GM23338 (cell line): Measurements from ENCODE around the gene GPR135. TPM values are rescaled to one million over a fixed set of nuclear protein-coding genes. Genes with fewer than 3 reads are reported as not detected.

Source experiments
- ATAC-seq: fragments of 200-7000 bp; cut with Tn5 transposase; 3 replicates; pipeline ENCODE4 v1.9.1; 2020
- DNase-seq: peaks from one replicate; pipeline ENCODE4 v3.0.0-alpha.2; 2015; ENCODE audit warnings: low spot score
- H2AFZ ChIP-seq: fragments of 200-600 bp; sonication (generic); 2 replicates; pipeline ENCODE4 v1.8.0; 2016; ENCODE audit warnings: antibody characterized with exemption, mild to moderate bottlenecking, moderate library complexity
- H3F3A ChIP-seq: fragments of 200-600 bp; sonication (generic); replicated peaks from 2 replicates; pipeline ENCODE4 v1.8.0; 2017; ENCODE audit warnings: antibody characterized with exemption, mixed run types, low read depth
- H3K27ac ChIP-seq: fragments of 200-600 bp; sonication (generic); 2 replicates; pipeline ENCODE4 v1.6.1; 2016; ENCODE audit warnings: low read depth
- H3K27me3 ChIP-seq: fragments of 200-600 bp; sonication (generic); 2 replicates; pipeline ENCODE4 v1.8.0; 2016; ENCODE audit warnings: mild to moderate bottlenecking, mixed run types, moderate library complexity; ENCODE audit not compliant: insufficient read depth
- H3K36me3 ChIP-seq: fragments of 200-600 bp; sonication (generic); 2 replicates; pipeline ENCODE4 v1.8.0; 2016; ENCODE audit warnings: mild to moderate bottlenecking; ENCODE audit not compliant: insufficient read depth
- H3K4me1 ChIP-seq: fragments of 200-600 bp; sonication (generic); 2 replicates; pipeline ENCODE4 v1.8.0; 2016; ENCODE audit warnings: mild to moderate bottlenecking, moderate library complexity; ENCODE audit not compliant: insufficient read depth
- H3K4me2 ChIP-seq: fragments of 200-600 bp; sonication (generic); 2 replicates; pipeline ENCODE4 v1.7.1; 2017; ENCODE audit warnings: mixed run types
- H3K4me3 ChIP-seq: fragments of 200-600 bp; sonication (generic); 2 replicates; pipeline ENCODE4 v1.6.1; 2016; ENCODE audit warnings: mixed run types
- H3K79me2 ChIP-seq: fragments of 200-600 bp; sonication (generic); replicated peaks from 2 replicates; pipeline ENCODE4 v1.8.0; 2017; ENCODE audit warnings: mild to moderate bottlenecking; ENCODE audit not compliant: insufficient read depth
- H3K9me2 ChIP-seq: fragments of 200-600 bp; sonication (generic); 2 replicates; pipeline ENCODE4 v1.8.0; 2017; ENCODE audit not compliant: insufficient read depth
- H4K20me1 ChIP-seq: fragments of 200-600 bp; sonication (generic); replicated peaks from 2 replicates; pipeline ENCODE4 v1.8.0; 2017; ENCODE audit warnings: mild to moderate bottlenecking; ENCODE audit not compliant: insufficient read depth
- H3K27ac Mint-ChIP-seq: 2 replicates; pipeline ENCODE4 v1.8.0; 2020; ENCODE audit warnings: inconsistent platforms, mild to moderate bottlenecking, moderate library complexity, mixed read lengths
- H3K27me3 Mint-ChIP-seq: 3 replicates; pipeline ENCODE4 v1.8.0; 2022; ENCODE audit warnings: low read depth, mild to moderate bottlenecking, moderate library complexity, mixed read lengths, inconsistent platforms; ENCODE audit not compliant: insufficient read depth, poor library complexity
- H3K36me3 Mint-ChIP-seq: 3 replicates; pipeline ENCODE4 v1.8.0; 2021; ENCODE audit warnings: low read depth, mild to moderate bottlenecking, inconsistent platforms, moderate library complexity, mixed read lengths
- H3K4me1 Mint-ChIP-seq: 3 replicates; pipeline ENCODE4 v1.8.0; 2020; ENCODE audit warnings: mild to moderate bottlenecking, inconsistent platforms, mixed read lengths
- H3K4me3 Mint-ChIP-seq: 3 replicates; pipeline ENCODE4 v1.8.0; 2021; ENCODE audit warnings: moderate library complexity, mild to moderate bottlenecking, inconsistent platforms, mixed read lengths
- H3K9me3 Mint-ChIP-seq: 3 replicates; pipeline ENCODE4 v1.8.0; 2020; ENCODE audit warnings: moderate library complexity, mild to moderate bottlenecking, inconsistent platforms, mixed read lengths
- CTCF ChIP-seq, 2 experiments: fragments of 200-600 bp in 1 of 2; sonication (generic) in 1 of 2; conservative IDR thresholded peaks; 2 replicates each; pipeline versions ENCODE4 v1.5.1 to v1.6.1; 2016 to 2017; ENCODE audit warnings: antibody characterized with exemption in 2 of 2, low read depth in 2 of 2, mild to moderate bottlenecking in 2 of 2, moderate library complexity in 1 of 2
- EZH2 ChIP-seq: fragments of 200-600 bp; sonication (generic); IDR thresholded peaks from one replicate; pipeline ENCODE4 v1.8.0; 2017; ENCODE audit warnings: antibody characterized with exemption, mild to moderate bottlenecking, low read depth; ENCODE audit not compliant: unreplicated experiment
- EZH2phosphoT487 ChIP-seq: fragments of 200-600 bp; sonication (generic); IDR thresholded peaks from one replicate; pipeline ENCODE4 v1.8.1; 2018; ENCODE audit warnings: antibody characterized with exemption; ENCODE audit not compliant: unreplicated experiment
- JUNB ChIP-seq: IDR thresholded peaks from one replicate; pipeline ENCODE4 v1.6.1; 2016; ENCODE audit warnings: antibody characterized with exemption; ENCODE audit not compliant: unreplicated experiment
- POLR2AphosphoS5 ChIP-seq: IDR thresholded peaks from 2 replicates; pipeline ENCODE4 v1.6.1; 2016; ENCODE audit warnings: antibody characterized with exemption, low read depth
- STAT1 ChIP-seq: IDR thresholded peaks from one replicate; pipeline ENCODE4 v1.6.1; 2016; ENCODE audit warnings: antibody characterized with exemption; ENCODE audit not compliant: unreplicated experiment
- ZNF462 ChIP-seq: fragments of 250-450 bp; sonication (Bioruptor Pico); IDR thresholded peaks from 2 replicates; pipeline ENCODE4 v1.5.0; 2020; ENCODE audit warnings: mild to moderate bottlenecking, moderate library complexity
- polyA plus RNA-seq: library from polyadenylated mRNA; unstranded; fragments of >200 nt; fragmentation: Nextera tagmentation; extraction: Ambion mirVana; gene quantifications from 2 replicates; pipeline ENCODE4 v1.2.1, GENCODE V29; 2016
- total RNA-seq: library from RNA; depleted of rRNA; stranded (reverse); fragments of >200 nt; shearing (Covaris generic); gene quantifications from 2 replicates; pipeline ENCODE4 v1.2.3, GENCODE V29; 2014

GPR135 gene
- total and polyA plus RNA-seq, 2 experiments from 2014 or later = 0.47 to 2.2 TPM

GRCh38 chr14:59465316-59466135 lies at the start of gene GPR135 (continued):
- no peak for TF ChIP-seq STAT1
- no peak for TF ChIP-seq EZH2

- no peak overlapping the region for H3K27ac Mint-ChIP-seq
- no peak overlapping the region for H3K4me2 ChIP-seq
- no peak overlapping the region for H3K4me3 Mint-ChIP-seq
- peak; percentile 83 for ATAC-seq
- H3K79me2 ChIP-seq = no peaks in the 10 kb centered on the region
- peaks cover 9% of the 10 kb centered on the region; the same call in 2 of the 3 replicates for H3K4me1 Mint-ChIP-seq
- no peaks in the 10 kb centered on the region for H3K27me3 Mint-ChIP-seq
- H2AFZ ChIP-seq = no peak overlapping the region
- peaks cover 33% of the 10 kb centered on the region for H3K9me3 Mint-ChIP-seq
- H3F3A ChIP-seq = no peaks in the 10 kb centered on the region
- TF ChIP-seq POLR2AphosphoS5 (no peak), JUNB (no peak), ZNF462 (CRISPR knock-in tag) (no peak), CTCF (conservative IDR thresholded peaks at IDR 0.05; ENCODE audit: low read depth in 2 of 2) (peak; percentile 78 to 87), EZH2phosphoT487 (no peak), STAT1 (no peak)
- peaks cover 6% of the 10 kb centered on the region; the same call in 2 of the 3 replicates for H3K36me3 Mint-ChIP-seq
- no peak overlapping the region for H3K4me3 ChIP-seq
- DNase-seq = peak; percentile 78
- no peaks in the 10 kb centered on the region for H3K9me2 ChIP-seq
- H3K4me1 ChIP-seq = no peaks in the 10 kb centered on the region
- H4K20me1 ChIP-seq = no peaks in the 10 kb centered on the region
- no peak overlapping the region for H3K27ac ChIP-seq
- H3K36me3 ChIP-seq = no peaks in the 10 kb centered on the region
- no peaks in the 10 kb centered on the region for H3K27me3 ChIP-seq
These were observed 46.9 kb upstream of the GPR135 start for GRCh38 chr14:59511916-59512575.
